Activated T-cell treated with anti-CD3 and anti-CD28 coated beads for 4 hours (primary cell): Measurements from ENCODE around the gene ATP5ME.
"Not testable (repeated sequence)": the region's sequence is repeated elsewhere in the genome, so short reads cannot be mapped to it uniquely, and the experiment has no call there.

Source experiments
- DNase-seq: peaks from one replicate; pipeline ENCODE4 v3.0.0-alpha.2; 2020

ATP5ME gene

DNA sequence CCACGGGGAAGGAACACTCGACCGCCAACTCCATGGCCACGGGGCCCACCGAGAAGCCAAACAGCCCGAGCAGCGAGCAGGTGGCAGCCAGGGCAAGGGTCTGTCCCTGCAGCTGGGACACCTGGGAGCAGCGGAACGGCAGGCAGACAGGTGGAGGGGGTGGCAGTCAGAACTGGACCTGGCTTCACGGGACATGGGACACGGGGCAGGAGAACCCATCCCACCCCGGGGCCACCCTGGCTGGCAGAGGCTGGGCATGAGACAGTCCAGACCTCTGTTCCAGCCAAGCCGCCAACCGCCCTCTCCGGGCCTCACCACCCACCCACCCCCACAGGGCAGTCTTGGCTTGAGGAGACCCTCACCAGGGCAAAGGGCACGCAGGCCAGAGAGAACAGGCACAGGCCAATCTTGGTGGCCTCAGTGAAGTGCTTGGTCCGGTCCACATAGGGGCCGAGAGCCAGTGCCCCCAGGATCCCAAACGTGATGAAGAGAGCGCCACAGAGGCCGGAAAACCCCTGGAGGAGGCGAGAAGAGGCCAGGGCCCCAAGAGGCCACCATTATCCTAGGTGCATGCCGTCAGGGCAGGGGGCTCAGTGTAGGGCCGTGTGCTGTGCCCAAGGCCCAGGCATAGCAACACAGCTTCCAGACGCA lies 9.3 kb upstream of the ATP5ME start:
- DNase-seq = no peak

DNA sequence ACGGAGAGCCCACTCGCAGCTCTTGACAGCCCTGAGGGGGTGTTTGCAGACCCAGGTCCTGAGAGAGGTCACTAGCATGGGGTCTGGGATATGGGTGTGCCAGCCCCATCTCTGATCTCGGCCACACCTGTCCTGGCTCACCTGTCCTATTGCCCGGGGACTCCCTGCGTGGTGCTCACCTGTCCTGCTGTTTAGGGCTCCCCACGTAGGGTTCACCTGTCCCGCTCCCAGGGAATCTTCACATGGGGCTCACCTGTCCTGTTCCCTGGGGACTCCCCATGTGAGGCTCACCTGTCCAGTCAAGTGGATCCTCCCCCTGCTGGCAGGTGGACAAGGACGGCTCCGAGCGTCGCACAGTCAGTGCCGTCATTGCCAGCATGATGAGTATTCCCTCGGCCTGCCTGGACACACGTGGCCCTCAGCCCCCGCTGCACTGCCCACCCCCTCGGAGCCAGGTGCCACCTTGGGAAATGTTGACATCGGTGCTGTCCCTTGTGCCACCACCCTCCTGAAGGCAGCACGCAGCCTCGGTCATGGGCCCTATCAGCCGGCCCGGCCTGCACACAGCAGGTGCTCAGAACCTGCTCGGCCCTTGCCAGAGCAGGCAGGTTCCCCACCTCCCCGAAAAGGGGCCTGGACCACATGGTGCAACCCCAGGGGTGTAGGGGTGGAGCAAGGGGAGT lies 8.6 kb upstream of the ATP5ME start:
- no peak for DNase-seq

DNA sequence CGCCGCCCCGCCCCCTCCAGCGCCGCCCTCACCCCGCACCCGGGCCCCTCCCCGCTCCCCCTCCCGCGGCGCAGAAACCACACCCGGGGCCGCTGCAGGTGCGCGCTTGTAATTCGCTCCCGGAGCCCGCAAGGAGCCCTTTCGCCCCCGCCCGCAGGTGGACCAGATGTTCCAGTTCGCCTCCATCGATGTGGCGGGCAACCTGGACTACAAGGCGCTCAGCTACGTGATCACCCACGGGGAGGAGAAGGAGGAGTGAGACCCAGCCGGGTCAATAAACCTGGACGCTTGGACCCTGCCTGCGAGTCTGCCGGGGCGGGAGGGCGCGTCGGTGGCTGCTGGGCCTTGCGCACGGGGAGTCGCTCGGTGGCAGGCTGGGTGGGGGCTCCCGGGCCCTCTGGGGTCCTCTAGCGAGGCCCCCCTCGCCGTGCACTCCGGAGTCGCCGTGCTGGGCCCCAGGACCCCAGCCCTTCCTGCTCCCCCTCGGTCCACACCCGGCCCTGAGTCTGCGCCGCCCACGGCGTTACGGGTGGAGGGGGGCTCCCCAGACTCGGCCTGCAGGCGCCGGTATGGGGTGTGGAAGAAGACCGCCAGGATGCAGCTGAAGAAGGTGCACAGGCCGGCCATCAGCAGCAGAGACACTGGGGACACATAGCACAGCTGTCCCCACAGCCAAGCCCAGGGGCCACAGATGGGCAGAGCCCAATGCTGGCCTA lies 7.8 kb upstream of the ATP5ME start:
- no peak for DNase-seq

DNA sequence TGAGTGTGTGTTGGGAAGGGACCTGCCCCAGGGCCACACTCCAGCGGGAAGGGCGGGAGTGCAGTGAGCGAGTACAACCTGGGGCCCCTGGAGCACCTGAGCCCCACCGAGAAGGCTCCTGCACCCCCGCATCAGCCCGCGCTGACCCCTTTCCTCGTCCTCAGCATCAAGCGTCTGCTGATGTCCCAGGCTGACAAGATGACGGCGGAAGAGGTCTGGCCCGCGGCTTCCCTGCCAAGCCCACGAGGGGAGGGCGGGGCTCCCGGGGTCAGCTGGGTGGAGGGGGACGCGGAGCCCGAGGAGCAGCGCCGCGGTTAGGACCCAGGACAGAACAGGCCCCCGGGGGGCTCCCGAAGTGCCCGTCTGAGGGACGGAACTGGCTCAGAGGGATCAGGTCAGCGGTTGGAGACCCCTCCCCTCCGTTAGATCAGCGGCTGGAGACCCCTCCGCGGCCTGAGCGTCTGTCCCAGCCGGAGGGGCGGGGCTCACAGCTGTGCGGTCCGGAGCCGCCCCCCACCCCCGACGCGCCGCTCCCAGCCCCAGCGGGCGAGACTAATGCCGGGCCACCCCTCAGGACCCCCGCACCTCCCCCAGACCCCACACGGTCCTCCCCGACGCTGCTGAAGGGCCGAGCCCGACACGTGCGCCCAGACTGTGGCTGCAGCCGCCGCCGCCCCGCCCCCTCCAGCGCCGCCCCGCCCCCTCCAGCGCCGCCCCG lies 7.0 kb upstream of the ATP5ME start:
- DNase-seq = no peak

DNA sequence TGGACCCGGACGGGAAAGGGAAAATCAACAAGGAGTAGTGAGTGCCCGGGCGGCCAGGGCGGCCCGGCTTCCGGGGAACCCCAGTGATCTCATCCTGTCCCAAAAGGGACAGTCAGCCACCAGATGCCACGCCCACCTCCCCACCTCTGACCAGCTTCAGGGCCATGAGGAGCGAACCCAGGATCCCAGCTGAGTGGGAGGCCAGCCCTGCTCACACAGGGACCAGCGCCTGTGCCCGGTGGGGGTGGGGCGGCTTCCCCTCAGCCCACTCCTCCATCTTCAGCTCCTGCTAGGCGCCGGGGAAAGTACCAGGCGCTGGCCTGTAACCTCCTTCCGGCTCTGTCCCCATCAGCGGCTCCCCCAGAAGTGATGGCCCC lies 6.5 kb upstream of the ATP5ME start:
- DNase-seq = no peak

DNA sequence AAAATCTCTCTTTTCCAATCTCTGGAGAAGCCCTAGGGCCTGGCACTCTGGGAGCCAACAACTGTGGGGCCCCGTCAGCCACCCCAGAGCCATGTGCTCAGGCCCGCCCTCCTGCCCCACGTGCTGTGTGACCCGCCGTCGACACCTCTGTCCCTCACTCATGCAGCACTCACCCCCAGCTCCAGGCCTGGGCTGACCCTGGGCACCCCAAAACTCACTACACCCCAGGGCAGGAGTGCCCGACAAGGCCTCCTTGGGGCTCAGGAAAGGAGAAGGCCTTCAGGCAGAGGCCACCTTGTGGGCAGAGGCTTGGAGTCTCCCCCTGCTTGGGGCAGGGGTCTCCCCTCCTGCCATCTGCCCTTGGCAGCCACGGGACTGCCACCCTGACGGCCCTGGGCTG lies 6.0 kb upstream of the ATP5ME start:
- no peak for DNase-seq

DNA sequence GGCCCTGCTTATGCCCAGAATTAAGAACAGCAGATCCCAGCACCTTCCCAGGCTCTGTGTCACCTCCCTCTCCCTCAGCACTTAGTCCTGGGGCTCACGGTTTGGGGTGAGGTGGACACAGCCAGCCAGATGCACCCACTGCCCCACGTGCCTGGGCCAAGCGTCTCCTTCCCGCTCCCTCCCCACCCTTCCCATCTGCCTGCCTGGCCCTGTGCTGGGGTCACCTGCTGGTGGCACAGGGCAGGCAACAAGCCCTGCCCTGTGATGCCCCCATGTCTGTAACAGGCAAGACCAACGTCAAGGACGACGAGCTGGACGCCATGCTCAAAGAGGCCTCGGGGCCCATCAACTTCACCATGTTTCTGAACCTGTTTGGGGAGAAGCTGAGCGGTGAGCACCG lies 5.6 kb upstream of the ATP5ME start:
- no peak for DNase-seq

DNA sequence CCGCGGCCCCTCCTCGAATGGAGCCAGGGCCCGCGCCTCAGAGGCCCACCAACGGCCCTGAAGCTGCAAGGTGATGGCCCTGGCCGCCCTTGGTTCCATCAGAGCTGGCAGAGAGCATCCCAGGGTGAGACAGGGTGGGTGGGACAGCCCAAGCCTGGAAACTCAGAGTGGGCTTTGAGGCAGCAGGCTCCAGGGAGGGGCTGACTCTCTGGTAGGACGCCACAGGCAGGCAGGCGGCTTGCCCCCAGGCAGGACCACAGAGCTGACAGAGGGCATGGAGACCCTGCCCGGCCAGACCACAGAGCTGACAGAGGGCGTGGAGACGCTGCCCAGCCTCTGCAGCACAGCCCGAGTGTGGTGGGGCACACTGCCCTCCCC lies 5.0 kb upstream of the ATP5ME start:
- no peak for DNase-seq

DNA sequence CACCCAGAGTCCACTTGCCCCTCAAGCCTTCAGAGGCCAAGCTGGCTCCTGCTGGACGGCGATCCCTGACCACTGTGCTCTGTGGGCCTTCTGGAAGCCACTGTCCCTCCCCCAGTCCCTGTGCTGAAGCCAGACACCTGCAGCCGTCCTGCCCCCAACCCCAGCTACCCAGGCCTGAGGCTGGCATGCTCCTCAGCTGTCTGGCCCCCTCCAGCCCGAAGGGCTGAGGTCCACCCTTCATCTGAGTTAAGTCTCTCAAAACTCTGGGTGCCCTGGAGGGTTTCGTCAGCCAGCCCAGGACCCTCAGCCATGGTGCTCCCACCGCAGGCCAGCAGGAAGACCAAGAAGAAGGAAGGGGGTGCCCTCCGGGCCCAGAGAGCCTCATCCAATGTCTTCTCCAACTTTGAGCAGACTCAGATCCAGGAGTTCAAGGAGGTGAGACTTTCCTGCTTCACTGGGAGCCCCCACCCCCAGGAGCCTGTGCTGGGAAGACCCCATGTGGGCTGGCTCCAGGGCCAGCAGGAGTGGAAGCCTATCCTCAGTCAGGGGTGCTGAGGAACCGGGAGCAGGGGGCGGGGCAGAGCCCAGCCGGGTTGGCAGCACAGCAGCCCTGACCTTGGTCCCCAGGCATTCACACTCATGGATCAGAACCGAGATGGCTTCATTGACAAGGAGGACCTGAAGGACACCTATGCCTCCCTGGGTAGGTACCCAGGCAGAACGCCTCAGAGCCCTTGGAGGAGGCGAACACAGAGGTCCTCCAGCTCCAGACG lies 4.4 kb upstream of the ATP5ME start:
- DNase-seq = no peak

DNA sequence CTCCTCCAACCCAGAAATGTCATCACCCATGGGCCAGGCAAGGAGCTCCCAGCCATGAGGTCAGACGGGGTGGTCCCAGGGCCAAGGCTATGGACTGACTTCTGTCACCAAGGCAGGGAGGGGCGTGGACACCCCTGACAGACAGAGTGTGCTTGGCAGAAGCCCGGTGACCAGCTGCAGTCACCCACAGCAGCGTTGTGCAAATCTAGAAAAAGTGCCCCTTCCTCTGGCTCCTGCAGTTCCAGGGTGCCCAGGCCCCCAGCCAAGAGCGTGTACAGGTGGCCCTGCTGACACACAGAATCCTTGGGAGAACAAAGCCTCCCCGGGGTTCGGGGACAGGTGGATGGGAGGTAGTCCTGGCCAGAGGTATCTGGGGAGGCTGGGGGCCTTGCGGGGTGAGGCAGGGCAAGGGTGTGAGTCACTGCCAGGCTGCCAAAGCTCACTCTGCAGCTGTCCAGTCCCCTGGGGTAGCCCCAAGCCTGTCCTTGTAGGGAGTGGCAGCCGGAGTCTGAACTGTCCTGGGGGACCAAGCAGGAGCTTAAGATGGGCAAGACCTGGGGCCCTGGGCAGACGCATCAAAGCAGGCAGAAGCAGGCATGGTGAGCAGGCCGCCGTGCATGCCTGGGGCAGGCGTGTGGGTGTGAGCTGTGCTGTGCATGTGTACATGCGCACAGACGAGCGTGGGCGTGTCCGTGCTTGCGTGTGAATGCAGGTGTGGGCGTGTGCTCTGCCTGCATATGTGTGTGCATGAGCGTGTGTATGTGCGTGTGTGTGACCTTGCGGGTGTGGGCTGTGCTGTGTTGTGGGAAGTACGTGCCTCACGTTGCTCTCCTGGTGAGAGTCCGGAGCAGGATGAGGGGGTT lies 3.6 kb upstream of the ATP5ME start:
- DNase-seq = no peak

DNA sequence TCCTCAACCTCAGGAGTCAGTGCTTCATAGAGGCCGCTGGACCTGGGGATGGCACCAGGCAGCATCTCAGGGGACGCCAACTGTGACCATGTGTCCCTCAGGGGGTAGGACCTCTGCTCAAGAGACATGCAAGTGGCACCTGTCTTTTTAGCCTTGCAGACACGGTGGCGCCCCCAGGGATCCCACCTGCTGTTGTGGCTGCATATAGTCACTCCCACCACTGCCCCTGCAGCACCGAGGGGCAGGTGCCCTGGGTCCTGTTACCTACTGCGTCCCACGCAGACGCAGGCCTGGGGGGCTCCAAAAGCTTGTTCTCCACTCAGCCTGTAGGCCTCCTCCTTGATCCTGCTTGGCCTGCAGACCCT lies 2.8 kb upstream of the ATP5ME start:
- no peak for DNase-seq

DNA sequence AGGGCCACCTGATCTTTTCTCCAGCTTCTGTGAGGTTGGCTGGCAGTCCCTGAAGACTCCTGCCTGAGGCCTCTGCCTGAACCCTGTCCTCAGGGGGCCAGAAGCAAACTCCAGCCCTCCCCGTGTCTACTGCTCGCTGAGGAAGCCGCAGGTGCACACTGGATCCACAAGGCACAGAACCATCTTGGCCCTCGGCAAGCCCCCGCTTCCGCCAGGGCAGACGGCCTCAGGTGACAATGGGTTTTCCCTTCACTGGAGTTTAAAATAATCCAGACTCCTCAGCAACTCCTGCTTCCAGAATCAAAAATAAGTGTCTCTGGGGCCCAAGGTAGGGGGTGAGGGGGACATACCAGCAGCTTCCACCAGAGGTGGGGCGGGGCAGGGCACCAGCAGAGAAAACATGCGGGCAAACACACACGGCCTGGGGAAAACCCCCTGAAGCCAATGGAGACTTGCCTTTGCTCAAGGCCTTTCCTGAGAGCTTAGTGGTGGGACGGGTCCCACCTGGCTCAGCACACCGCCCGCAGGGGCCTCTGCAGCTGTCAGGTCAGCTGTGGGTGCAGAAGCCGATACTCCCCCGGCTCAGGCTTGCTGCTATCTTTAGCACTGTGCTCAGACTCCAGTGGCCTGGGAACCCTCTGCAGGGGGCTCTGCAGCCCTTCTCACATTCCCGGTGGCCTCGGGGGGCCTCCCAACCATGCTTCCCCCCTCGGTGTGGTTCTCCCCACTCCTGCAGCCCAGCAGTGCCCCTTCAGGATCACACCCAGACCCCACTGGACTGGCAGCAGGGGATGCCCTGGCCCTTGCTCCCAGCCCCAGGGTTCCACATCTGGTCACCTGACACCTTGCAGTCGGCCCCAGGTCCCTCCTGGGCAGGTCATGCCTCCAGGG lies 2.1 kb upstream of the ATP5ME start:
- no peak for DNase-seq

DNA sequence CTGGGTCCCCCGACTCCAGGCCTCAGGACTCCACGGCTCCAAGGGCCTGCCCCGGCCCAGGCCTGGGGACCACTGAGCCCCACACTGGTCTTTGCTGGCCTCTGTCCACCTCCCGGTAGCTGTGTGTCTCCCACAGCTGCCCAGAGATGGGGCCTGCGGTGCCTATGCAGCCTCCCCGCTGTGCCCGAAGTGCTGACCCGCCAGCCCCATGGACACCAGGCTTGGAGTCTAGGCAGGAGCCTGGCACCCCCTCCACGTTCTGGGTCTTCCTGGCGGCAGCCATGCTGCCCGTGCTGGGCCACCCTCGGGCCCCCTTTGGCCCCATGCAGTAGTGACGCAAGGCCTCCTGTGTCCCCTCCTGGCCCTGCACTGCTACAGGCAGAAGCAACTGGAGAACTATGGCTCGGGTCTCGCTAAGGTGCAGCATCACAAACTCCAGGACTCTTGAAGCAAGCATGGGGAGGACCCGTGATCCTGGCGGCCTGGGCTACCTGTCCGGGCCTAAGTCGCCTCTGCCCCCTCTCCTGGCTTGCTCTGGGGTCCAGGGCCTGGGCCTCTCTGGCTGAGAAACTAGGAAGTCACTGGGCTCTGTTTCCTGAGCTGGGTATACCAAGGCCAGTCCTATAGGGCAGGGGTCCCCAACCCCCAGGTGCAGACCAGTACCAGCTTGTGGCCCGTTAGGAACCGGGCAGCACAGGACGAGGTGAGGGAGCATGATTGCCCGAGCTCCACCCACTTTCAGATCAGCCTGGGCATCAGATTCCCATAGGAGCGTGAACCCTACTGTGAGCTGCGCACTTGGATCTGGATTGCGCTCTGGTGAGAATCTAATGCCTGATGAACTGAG lies 1.2 kb upstream of the ATP5ME start:
- DNase-seq = no peak

DNA sequence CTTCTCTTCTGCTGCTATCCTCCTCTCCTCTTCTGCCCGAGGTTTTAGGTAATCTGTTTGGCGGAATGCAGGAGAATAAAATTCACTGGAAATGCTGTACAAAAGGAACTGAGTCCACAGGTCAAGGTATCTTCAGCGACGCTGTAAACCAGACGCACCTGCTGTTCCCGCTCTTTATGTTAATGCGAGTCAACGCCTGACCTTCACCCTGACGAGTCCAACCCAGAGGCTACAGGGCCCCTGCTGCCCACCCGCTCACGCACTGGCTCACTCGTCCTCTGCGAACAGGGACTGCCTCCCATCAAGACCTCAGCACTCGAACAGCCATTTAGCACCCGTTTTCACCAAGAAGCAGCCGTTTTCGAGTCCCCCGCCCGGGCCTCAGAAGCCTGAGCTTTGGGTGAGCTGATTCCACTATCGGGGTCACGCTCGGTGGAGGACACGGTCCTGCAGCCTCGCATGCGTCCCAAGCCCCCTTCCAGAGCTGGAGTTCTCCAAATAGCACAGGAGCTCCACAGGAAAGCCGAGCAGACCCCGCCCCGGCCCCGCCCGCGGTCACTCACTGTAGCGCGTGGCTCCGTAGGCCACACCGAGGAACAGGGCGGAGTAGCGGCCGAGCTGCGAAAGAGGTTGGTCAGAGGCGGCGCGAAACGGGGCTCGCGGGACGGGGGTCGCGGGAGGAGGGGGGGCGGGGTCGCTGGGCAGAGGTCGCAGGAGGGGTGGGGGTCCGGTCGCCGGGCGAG lies 556 bp downstream of the ATP5ME start:
- DNase-seq = no peak

DNA sequence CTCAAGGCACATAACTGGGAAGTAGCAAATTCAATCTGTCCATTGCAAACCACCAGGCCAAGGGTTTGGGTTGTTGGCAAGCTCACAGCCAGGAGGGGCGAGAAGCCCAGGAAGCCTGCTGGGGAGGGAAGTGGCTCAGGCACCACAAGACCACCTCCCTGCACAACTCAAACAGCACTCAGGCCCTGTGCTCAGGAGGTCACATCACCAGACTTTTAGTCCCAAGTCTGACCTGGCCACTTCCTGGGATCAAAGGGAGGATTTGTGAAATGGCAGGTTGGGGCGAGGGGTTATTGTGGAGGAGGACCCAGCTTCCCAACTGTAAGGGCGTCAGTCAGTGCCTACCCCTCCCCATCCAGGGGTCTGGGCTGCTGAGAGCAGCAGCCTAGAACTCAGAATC lies 2.3 kb downstream of the ATP5ME start:
- DNase-seq = no peak

DNA sequence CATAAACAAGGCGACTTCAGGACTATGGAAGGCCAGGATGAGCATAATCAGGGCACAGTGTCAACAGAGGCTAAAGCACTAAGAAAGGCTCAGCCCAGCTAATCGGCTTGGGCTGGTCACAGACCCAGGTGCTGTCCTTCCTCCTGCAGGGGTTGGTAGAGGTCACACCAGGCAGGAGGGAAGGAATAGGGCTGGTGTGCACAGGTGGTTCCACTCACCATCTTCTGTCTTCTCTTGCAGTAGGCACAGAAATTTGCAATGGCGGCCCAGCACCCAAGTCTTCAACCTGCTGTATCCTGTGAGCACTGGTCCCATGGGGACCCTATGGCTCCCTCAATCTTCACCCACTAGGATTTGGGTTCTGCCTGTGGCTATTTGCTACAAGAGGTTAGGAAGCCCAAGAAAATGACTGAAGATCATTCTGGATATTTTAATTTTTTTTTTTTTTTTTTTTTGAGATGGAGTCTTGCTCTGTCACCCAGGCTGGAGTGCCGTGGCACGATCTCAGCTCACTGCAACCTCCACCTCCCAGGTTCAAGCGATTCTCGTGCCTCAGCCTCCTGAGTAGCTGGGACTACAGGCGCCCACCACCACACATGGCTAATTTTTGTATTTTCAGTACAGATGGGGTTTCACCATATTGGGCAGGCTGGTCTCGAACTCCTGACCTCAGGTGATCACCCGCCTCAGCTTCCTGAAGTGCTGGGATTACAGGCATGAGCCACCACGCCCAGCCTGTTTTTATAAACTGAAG lies 4.1 kb downstream of the ATP5ME start:
- not testable (repeated sequence) for DNase-seq

DNA sequence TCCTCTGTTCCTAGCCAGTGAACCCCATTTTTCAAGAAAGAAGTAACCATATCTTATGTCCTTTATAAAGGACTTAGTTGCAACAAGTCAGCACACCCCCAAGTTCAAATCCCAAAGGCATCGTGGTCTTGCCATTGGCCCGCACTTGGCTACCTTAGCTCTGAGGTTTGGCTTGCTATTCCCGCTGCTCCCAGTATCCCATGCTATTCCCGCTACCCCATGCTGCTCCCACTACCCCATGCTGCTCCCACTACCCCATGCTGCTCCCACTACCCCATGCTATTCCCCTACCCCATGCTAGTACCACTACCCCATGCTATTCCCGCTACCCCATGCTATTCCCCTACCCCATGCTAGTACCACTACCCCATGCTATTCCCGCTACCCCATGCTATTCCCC lies 5.9 kb downstream of the ATP5ME start:
- DNase-seq = not testable (repeated sequence)

DNA sequence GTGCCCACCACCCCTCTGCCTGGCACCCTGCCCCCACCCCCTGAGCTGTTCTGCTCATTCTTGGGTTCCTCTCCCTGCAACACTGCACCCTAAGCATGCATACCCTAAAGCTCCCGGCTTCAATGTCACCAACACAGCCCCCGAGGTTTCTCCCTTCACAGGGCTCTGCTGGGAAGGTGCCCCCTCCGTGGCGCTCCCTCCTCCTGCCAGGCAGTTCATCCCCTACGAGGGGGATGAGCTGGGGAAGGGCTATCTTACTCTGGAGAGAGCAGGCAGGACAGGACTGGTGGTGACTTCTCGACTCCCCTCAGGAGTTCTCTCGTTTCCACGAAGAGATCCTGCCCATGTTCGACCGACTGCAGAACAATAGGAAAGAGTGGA lies 6.5 kb downstream of the ATP5ME start:
- DNase-seq = no peak
